GM10248 (cell line): ENCODE measurements around the gene CLMN.

ENCODE experiments used
- CTCF ChIA-PET: fragments of 300-600 bp; sonication (Branson Sonifier 250); formaldehyde crosslinking; extraction: SDS; loops from one replicate; lab custom pipeline; 2021; ENCODE audit warnings: antibody characterized with exemption; lab: Yijun Ruan, JAX
- POLR2A ChIA-PET: fragments of 350-650 bp; sonication (Branson Sonifier 250); formaldehyde crosslinking; extraction: SDS; loops from one replicate; lab custom pipeline; 2020; ENCODE audit warnings: antibody characterized with exemption; lab: Yijun Ruan, JAX
- DNase-seq: peaks from one replicate; pipeline ENCODE4 v3.0.0; 2012; ENCODE audit errors: extremely low spot score
- CTCF ChIP-seq: IDR thresholded peaks from 2 replicates; pipeline ENCODE4 v1.5.1; 2012; ENCODE audit warnings: mild to moderate bottlenecking, low read depth; ENCODE audit errors: extremely low read depth, missing control alignments, control extremely low read depth

CLMN gene

GRCh38 chr14:95299271-95299670 is 20.4 kb downstream of the CLMN start:
- DNase-seq: no peak
- no peak for TF ChIP-seq CTCF
- POLR2A ChIA-PET: no interaction called here
- CTCF ChIA-PET: no interaction called here

- TF ChIP-seq CTCF: no peak
- no peak for DNase-seq
- POLR2A ChIA-PET: no interaction called here
- CTCF ChIA-PET: no interaction called here
These were observed 21.9 kb downstream of the CLMN start for GRCh38 chr14:95297832-95298231.

- POLR2A ChIA-PET: no interaction called here
- no peak for DNase-seq
- no peak for TF ChIP-seq CTCF
- CTCF ChIA-PET: no interaction called here
These were observed 22.7 kb downstream of the CLMN start for GRCh38 chr14:95296966-95297365.

- no peak for TF ChIP-seq CTCF
- CTCF ChIA-PET: interaction anchor here (1.3 to 1.5 kb wide), 2 partner anchors 11 to 691 kb away, joined by 3 read pairs; no protein-coding TSS in a partner anchor
- POLR2A ChIA-PET: no interaction called here
- no peak for DNase-seq
These were observed 23.9 kb downstream of the CLMN start for GRCh38 chr14:95295600-95296376.

- TF ChIP-seq CTCF: no peak
These were observed 24.7 kb downstream of the CLMN start for GRCh38 chr14:95294834-95295599.

GRCh38 chr14:95294320-95294719 is 25.4 kb downstream of the CLMN start:
- ChIA-PET CTCF (interaction anchor here (1.3 to 1.5 kb wide), 2 partner anchors 12 to 692 kb away, joined by 3 read pairs; no protein-coding TSS in a partner anchor), POLR2A (no interaction called here)
- no peak for TF ChIP-seq CTCF
- DNase-seq: no peak

More at GRCh38 chr14:95294834-95295599, 24.7 kb downstream of the CLMN start:
- POLR2A ChIA-PET: no interaction called here
- CTCF ChIA-PET: interaction anchor here (1.3 to 1.5 kb wide), 2 partner anchors 11 to 691 kb away, joined by 3 read pairs; no protein-coding TSS in a partner anchor
- DNase-seq: no peak
